Endothelial cell of umbilical vein (primary cell): ENCODE measurements around the gene TLE1.

Source experiments
- EZH2 ChIP-seq: IDR thresholded peaks from 2 replicates; pipeline ENCODE4 v1.6.1; 2012; ENCODE audit warnings: borderline replicate concordance, low read depth, mild to moderate bottlenecking, moderate library complexity, low read length, inconsistent platforms; ENCODE audit not compliant: severe bottlenecking
- FOS ChIP-seq: IDR thresholded peaks from 2 replicates; pipeline ENCODE4 v1.6.1; 2011; ENCODE audit warnings: mild to moderate bottlenecking, low read length, moderate library complexity, borderline replicate concordance; ENCODE audit not compliant: insufficient read depth
- GATA2 ChIP-seq: IDR thresholded peaks from 2 replicates; pipeline ENCODE4 v1.7.0; 2011; ENCODE audit warnings: low read depth, mild to moderate bottlenecking, moderate library complexity, mixed read lengths, low read length; ENCODE audit not compliant: insufficient read length, insufficient read depth
- JUN ChIP-seq: IDR thresholded peaks from 2 replicates; pipeline ENCODE4 v1.6.1; 2011; ENCODE audit warnings: borderline replicate concordance, low read depth; ENCODE audit not compliant: insufficient read length, insufficient read depth
- MYC ChIP-seq: IDR thresholded peaks from one replicate; pipeline ENCODE4 v1.6.1; 2011; ENCODE audit warnings: mild to moderate bottlenecking, low read depth, low read length
- POLR2A ChIP-seq: IDR thresholded peaks from 2 replicates; pipeline ENCODE4 v1.6.1; 2012; ENCODE audit warnings: low read depth, mild to moderate bottlenecking, control low read depth, low read length
- POLR2AphosphoS5 ChIP-seq: IDR thresholded peaks from 2 replicates; pipeline ENCODE4 v1.6.1; 2012; ENCODE audit warnings: low read depth, mild to moderate bottlenecking, control low read depth, low read length, moderate library complexity; ENCODE audit not compliant: insufficient read depth
- TF ChIP-seq, protein P1 (sequence below), 2 donors: IDR thresholded peaks; 1 replicate in 1 of 2; 2 replicates in 1 of 2; pipeline ENCODE4 v1.5.1; 2011; ENCODE audit warnings: low read length in 2 of 2, mild to moderate bottlenecking in 2 of 2, moderate library complexity in 2 of 2, control low read depth in 1 of 2, inconsistent platforms in 1 of 2, low read depth in 1 of 2; ENCODE audit not compliant: insufficient read depth in 1 of 2; ENCODE audit errors: extremely low read depth in 1 of 2
- TF ChIP-seq, protein P2 (sequence below): IDR thresholded peaks from 2 replicates; pipeline ENCODE4 v1.6.1; 2011; ENCODE audit not compliant: insufficient read depth, insufficient read length

DNA sequence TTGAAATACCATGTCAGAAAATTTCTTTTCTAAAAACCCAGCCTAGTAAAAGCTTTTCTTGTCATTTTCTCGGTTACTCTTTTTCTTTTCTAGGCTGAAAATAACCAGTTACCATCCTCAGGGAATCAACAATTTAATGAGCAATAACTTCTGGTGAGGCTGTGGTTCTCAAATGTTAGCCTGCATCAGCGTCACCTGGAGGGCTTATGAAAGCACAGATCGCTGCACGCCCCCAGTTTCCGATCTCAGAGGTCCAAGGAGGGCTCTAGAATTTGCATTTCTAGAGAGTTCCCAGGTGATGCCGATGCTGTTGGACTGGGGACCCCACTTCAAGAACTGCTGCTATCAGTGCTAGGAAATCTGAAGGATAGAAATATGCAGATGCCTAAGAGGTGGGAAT lies 28.9 kb upstream of the TLE1 start:
- TF ChIP-seq, protein P1, sequence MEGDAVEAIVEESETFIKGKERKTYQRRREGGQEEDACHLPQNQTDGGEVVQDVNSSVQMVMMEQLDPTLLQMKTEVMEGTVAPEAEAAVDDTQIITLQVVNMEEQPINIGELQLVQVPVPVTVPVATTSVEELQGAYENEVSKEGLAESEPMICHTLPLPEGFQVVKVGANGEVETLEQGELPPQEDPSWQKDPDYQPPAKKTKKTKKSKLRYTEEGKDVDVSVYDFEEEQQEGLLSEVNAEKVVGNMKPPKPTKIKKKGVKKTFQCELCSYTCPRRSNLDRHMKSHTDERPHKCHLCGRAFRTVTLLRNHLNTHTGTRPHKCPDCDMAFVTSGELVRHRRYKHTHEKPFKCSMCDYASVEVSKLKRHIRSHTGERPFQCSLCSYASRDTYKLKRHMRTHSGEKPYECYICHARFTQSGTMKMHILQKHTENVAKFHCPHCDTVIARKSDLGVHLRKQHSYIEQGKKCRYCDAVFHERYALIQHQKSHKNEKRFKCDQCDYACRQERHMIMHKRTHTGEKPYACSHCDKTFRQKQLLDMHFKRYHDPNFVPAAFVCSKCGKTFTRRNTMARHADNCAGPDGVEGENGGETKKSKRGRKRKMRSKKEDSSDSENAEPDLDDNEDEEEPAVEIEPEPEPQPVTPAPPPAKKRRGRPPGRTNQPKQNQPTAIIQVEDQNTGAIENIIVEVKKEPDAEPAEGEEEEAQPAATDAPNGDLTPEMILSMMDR (IDR thresholded peaks at IDR 0.05; ENCODE audit: extremely low read depth in 1 of 2, insufficient read depth in 1 of 2, low read depth in 1 of 2, low read length in 2 of 2): no peak
- no peak for TF ChIP-seq EZH2
- TF ChIP-seq JUN: no peak
- TF ChIP-seq, protein P2, sequence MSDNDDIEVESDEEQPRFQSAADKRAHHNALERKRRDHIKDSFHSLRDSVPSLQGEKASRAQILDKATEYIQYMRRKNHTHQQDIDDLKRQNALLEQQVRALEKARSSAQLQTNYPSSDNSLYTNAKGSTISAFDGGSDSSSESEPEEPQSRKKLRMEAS: no peak
- TF ChIP-seq POLR2A: no peak
- no peak for TF ChIP-seq POLR2AphosphoS5
- TF ChIP-seq MYC: no peak
- TF ChIP-seq GATA2: no peak
- TF ChIP-seq FOS: no peak
